GM18517 (cell line): ENCODE data around the gene GNA14.
"Not testable (repeated sequence)": the region's sequence is repeated elsewhere in the genome, so short reads cannot be mapped to it uniquely, and the experiment has no call there.

Experiments used
- ATAC-seq: cut with Tn5 transposase; IDR thresholded peaks from one replicate; pipeline ENCODE4 v1.9.1; 2021; ENCODE audit warnings: mild to moderate bottlenecking, moderate library complexity; ENCODE audit not compliant: unreplicated experiment

GNA14 gene

GRCh38 chr9:77421506-77422265 is 226.4 kb downstream of the GNA14 start:
- no peak for ATAC-seq

GRCh38 chr9:77420641-77421040 is 227.5 kb downstream of the GNA14 start:
- no peak for ATAC-seq

DNA sequence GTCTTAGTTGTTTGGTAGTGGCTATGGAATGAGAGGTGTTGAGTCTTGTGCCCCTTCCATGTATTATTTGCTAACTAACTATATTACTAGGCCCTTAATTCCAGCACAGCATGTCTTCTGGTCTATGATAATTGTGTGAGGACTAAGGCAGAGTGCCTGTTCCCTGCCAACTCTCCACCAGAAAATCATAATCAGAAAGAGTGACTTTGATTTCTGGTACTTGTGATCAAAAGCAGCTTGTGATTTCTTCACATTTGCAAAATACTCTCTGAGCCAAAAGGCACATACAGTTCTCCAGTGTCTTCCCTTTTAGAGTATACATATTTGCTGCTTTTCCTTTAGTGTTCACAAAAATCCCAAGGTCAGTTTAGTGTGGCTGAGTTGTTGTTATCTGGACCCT is 229.9 kb downstream of the GNA14 start:
- no peak for ATAC-seq

- no peak for ATAC-seq
Observed at GRCh38 chr9:77417566-77417965, 230.6 kb downstream of the GNA14 start.

DNA sequence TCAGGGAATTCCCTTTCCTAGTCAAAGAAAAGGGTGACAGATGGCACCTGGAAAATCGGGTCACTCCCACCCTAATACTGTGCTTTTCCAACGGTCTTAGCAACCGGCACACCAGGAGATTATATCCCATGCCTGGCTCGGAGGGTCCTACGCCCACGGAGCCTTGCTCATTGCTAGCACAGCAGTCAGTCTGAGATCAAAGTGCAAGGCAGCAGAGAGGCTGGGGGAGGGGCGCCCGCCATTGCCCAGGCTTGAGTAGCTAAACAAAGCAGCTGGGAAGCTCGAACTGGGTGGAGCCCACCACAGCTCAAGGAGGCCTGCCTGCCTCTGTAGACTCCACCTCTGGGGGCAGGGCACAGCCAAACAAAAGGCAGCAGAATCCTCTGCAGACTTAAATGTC is 239.6 kb downstream of the GNA14 start:
- not testable (repeated sequence) for ATAC-seq

DNA sequence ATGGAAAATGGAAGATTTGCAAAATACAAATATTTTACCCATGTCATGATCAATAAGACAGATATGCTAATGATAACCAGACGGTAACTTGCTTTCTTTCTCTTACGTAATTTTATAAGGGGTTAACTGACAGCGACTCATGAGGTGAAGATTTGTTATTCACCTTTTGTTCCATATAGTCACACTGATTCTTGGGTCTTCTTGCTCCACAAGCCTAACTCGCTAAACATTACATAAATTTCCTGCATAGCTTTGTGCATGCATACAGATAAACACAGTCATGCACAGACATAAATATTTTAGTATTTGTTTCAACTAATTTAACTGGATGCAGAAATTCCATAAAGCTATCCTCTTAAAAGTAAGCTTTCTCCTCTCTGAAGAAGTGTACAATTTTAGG is 244.9 kb downstream of the GNA14 start:
- ATAC-seq, result no peak

DNA sequence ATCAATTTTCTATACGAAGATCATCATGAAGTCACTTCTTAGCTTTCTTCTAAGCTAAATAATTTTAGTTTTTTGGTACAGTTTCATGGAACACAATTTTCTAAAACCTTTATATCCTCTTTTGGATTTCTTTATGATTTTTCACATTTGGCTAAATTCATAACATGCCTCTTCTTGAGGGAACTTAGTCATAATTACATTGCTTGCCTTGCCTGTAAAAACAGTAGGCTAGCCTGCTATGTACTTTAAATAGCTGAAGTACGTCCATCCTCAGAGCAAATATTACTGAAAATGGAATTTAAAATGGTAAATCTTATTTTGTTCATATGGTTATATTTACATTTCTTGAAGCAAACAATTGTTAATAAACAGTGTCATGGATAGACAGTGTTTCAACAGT is 245.8 kb downstream of the GNA14 start:
- no peak for ATAC-seq

- ATAC-seq, result no peak
Observed at GRCh38 chr9:77399964-77400363, 248.2 kb downstream of the GNA14 start.

DNA sequence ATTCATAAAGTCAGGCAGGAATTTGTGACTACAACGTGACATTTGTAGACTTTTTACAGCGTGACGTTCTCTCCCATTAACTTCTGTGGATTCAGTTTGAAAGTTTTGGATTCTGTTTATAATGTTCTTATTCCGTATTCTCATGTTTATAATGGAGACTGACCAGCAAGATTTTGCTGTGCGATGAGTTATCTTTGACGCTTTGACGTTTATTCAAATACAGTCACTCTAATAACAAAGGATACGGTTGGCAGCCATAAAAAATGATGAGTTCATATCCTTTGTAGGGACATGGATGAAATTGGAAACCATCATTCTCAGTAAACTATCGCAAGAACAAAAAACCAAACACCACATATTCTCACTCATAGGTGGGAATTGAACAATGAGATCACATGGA is 249.5 kb downstream of the GNA14 start:
- not testable (repeated sequence) for ATAC-seq

DNA sequence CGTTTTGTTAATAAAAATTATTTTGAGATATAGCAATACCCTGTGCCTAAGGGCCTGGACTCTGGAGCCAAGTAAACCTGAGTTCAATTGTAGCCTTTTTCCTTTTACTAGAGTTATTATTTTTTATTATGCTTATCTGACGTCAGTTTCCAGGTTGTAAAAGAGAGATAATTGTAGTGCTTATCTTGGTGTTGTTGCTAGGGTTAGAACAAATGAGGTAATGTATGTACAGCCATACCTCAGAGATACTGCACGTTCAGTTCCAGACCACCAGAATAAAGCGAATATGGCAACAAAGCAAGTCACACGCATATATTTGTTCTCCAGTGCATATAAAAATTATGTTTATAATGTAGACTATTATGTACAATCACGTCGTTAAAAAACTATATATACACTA is 255.8 kb downstream of the GNA14 start:
- ATAC-seq, result no peak

DNA sequence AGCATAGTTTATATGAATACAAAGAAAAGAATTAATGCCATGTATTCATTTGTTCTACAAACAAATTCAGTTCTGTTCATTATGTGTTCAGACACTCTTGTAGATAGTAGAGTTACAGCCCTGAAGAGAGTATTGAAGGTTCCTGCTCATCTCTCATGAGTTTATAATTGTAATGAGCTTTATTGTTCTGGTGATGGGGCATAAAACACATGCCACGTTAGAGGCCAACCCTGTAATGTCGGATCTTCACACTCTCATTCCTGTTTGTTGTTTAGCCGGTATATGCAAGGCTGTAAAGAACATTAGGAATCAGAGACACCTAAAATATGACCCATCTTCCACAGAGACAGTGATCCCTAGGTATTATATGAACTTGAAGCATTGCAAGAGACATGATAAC is 256.3 kb downstream of the GNA14 start:
- no peak for ATAC-seq

- no peak for ATAC-seq
Observed at GRCh38 chr9:77386187-77386586, 261.9 kb downstream of the GNA14 start.

- ATAC-seq, result no peak
Observed at GRCh38 chr9:77384406-77384805, 263.7 kb downstream of the GNA14 start.

DNA sequence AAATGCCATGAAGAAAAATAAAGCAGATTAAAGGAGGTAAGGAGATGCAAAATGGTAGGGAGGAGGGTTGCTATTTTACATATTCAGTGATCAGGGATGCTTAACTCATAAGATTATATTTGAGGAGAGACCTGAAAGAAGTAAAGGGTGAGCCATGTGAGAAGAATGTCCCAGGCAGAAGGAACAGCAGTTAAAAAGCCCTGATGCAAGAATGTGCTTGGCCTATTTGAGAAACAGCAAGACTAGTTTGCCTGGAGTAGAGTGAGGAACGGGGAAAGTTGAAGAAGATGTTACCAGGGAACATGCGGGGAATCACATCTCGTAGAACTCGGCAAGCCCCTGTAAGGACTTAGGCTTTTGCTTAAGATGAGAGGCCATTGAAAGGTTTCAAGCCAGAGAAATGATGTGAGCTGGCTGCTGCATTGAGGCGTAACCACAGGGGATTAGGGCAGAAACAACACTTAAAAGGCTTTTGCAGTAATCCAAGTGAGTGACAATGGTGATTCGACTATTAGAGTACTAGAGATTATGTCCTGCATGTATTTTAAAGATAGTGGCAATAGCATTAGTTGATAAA is 272.1 kb downstream of the GNA14 start:
- no peak for ATAC-seq

- ATAC-seq, result no peak
Observed at GRCh38 chr9:77374266-77374665, 273.9 kb downstream of the GNA14 start.
